ENCODE measurements around the gene FAAH. TPM values are rescaled to one million over a fixed set of nuclear protein-coding genes. Genes with fewer than 3 reads are reported as not detected.

FAAH gene
- total RNA-seq, 1 experiment from 2014 or later: 2.0 TPM

DNA sequence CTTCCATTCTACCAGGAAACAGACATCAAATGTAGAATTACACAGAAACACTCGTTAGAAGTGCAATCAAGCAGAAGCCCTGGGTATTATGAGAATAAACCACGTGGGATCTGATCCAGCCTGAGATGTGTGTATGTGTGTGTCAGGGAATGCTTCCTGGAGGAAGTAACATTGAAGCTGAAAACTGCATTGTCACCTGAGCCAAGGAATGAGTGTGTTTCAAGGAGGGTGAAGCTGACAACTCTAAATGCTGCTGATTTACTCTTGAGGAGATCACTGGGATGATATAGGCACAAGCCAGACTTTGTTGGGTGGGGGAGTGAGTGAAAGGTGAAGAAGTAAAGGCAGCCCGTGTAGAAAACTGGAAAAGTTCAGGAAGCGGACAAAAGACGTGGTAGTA, 27.6 kb downstream of the FAAH start:
- no peak for ATAC-seq
- Histone ChIP-seq H3K9ac (ENCODE audit: low read length) (no peak overlapping the region), H2AFZ (ENCODE audit: low read length) (no peak overlapping the region), H3K79me2 (ENCODE audit: low read length) (no peaks in the 10 kb centered on the region), H3K4me3 (ENCODE audit: low read length) (no peak overlapping the region), H3F3A (ENCODE audit: low read length, unreplicated experiment) (no peaks in the 10 kb centered on the region), H3K9me3 (ENCODE audit: low read length) (no peaks in the 10 kb centered on the region), H3K4me2 (ENCODE audit: low read length) (no peak overlapping the region), H3K4me1 (ENCODE audit: insufficient read depth, low read length) (no peaks in the 10 kb centered on the region), H4K20me1 (ENCODE audit: low read length) (no peaks in the 10 kb centered on the region), H3K36me3 (ENCODE audit: low read depth, low read length) (no peaks in the 10 kb centered on the region), H3K27ac (ENCODE audit: low read length) (no peak overlapping the region), H3K27me3 (ENCODE audit: low read length) (no peaks in the 10 kb centered on the region), H3K9me2 (replicated peaks; ENCODE audit: low read length) (no peaks in the 10 kb centered on the region)
- TF ChIP-seq CTCF (conservative IDR thresholded peaks at IDR 0.05; ENCODE audit: low read depth, low read length) (no peak), EZH2 (IDR thresholded peaks at IDR 0.05; ENCODE audit: low read length, unreplicated experiment) (no peak), EZH2phosphoT487 (IDR thresholded peaks at IDR 0.05; ENCODE audit: borderline replicate concordance, low read length) (no peak)
- intact Hi-C loops (cut with micrococcal nuclease): no loop called here
- no TSS peak for BruUV-seq (replicated peaks)
- POLR2A ChIA-PET (ENCODE audit: unreplicated experiment): no interaction called here
- CTCF ChIA-PET: no interaction called here
- DNase-seq: no peak

GRCh38 chr1:46422261-46422871, 28.2 kb downstream of the FAAH start:
- TF ChIP-seq CTCF (conservative IDR thresholded peaks at IDR 0.05; ENCODE audit: low read depth, low read length): no peak
- Histone ChIP-seq H3K4me3 (ENCODE audit: low read length) (no peak overlapping the region), H3K4me2 (ENCODE audit: low read length) (no peak overlapping the region), H3K36me3 (ENCODE audit: low read depth, low read length) (no peaks in the 10 kb centered on the region), H3F3A (ENCODE audit: low read length, unreplicated experiment) (no peaks in the 10 kb centered on the region), H3K27me3 (ENCODE audit: low read length) (no peaks in the 10 kb centered on the region), H3K9me3 (ENCODE audit: low read length) (no peaks in the 10 kb centered on the region), H3K9me2 (replicated peaks; ENCODE audit: low read length) (no peaks in the 10 kb centered on the region), H2AFZ (ENCODE audit: low read length) (no peak overlapping the region), H4K20me1 (ENCODE audit: low read length) (no peaks in the 10 kb centered on the region), H3K4me1 (ENCODE audit: insufficient read depth, low read length) (no peaks in the 10 kb centered on the region), H3K9ac (ENCODE audit: low read length) (no peak overlapping the region), H3K79me2 (ENCODE audit: low read length) (no peaks in the 10 kb centered on the region), H3K27ac (ENCODE audit: low read length) (no peak overlapping the region)
- no TSS peak for BruUV-seq (replicated peaks)
- DNase-seq (no peak), ATAC-seq (no peak)
- ChIA-PET POLR2A (ENCODE audit: unreplicated experiment) (no interaction called here), CTCF (no interaction called here)
- intact Hi-C loops (cut with micrococcal nuclease): no loop called here

DNA sequence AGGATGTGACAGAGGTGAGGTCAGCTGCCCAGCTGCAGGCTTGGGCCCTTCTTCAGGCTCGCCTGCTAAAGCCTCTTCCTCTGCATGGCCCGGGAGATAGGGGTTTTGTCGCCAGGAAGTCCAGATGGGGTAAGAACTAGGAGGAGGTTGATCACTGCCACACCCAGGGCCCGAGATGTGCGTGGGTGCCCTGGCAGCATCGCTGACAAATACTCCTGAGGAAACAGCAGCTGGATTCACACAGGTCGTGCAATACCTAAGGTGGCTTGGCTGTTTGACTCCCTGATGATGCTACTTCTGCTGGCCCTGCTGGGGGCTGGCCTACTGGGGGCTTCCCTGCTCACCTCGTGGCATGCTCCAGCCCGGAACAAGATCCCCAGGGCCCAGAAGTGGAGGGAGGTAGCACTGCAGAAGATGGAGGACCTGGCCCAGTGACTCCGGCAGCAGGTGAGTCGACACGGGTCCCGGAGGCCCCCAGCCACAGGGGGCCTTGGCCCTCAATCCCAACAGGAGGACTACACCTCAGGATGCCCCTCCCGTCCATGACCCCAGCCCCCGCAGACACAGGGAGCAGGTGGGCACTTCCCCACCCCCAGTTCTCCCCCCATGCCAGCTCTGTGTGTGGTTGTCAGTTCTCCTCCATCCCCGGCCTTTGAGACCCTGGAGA, 29.6 kb downstream of the FAAH start:
- Histone ChIP-seq H4K20me1 (ENCODE audit: low read length) (no peaks in the 10 kb centered on the region), H3K4me1 (ENCODE audit: insufficient read depth, low read length) (no peaks in the 10 kb centered on the region), H3K9ac (ENCODE audit: low read length) (no peak overlapping the region), H3K36me3 (ENCODE audit: low read depth, low read length) (no peaks in the 10 kb centered on the region), H3K4me3 (ENCODE audit: low read length) (no peak overlapping the region), H3K4me2 (ENCODE audit: low read length) (no peak overlapping the region), H3K9me3 (ENCODE audit: low read length) (no peaks in the 10 kb centered on the region), H3K79me2 (ENCODE audit: low read length) (no peaks in the 10 kb centered on the region), H3K9me2 (replicated peaks; ENCODE audit: low read length) (no peaks in the 10 kb centered on the region), H3F3A (ENCODE audit: low read length, unreplicated experiment) (no peaks in the 10 kb centered on the region), H3K27ac (ENCODE audit: low read length) (no peak overlapping the region), H2AFZ (ENCODE audit: low read length) (no peak overlapping the region), H3K27me3 (ENCODE audit: low read length) (no peaks in the 10 kb centered on the region)
- DNase-seq (no peak), ATAC-seq (no peak)
- TF ChIP-seq CTCF (conservative IDR thresholded peaks at IDR 0.05; ENCODE audit: low read depth, low read length): no peak
- TF ChIP-seq EZH2phosphoT487 (IDR thresholded peaks at IDR 0.05; ENCODE audit: borderline replicate concordance, low read length): no peak
- no peak for TF ChIP-seq EZH2 (IDR thresholded peaks at IDR 0.05; ENCODE audit: low read length, unreplicated experiment)
- intact Hi-C loops (cut with micrococcal nuclease): no loop called here
- BruUV-seq (replicated peaks): no TSS peak
- CTCF ChIA-PET: no interaction called here
- POLR2A ChIA-PET (ENCODE audit: unreplicated experiment): no interaction called here
